Fibroblast of the conjunctiva (primary cell): ENCODE results near the gene AGTR2.
"Not testable (repeated sequence)": the region's sequence is repeated elsewhere in the genome, so short reads cannot be mapped to it uniquely, and the experiment has no call there.

Source experiments
- DNase-seq: peaks from one replicate; pipeline ENCODE4 v3.0.0-alpha.2; 2010; ENCODE audit warnings: low read depth

The AGTR2 gene

GRCh38 chrX:116170511-116170910 is at the start of gene AGTR2:
TSS of gene AGTR2 (plus strand) at chrX:116170744. CDS start at chrX:116172281, 1,537 bp downstream.
- no peak for DNase-seq

GRCh38 chrX:116135277-116135676 is 35.3 kb upstream of the AGTR2 start:
- DNase-seq = no peak

- DNase-seq = not testable (repeated sequence)
These were observed 29.3 kb upstream of the AGTR2 start for GRCh38 chrX:116141270-116141669.

GRCh38 chrX:116142976-116143375 is 27.6 kb upstream of the AGTR2 start:
- DNase-seq = no peak

GRCh38 chrX:116172976-116173375 is 2.4 kb downstream of the AGTR2 start:
- no peak for DNase-seq

GRCh38 chrX:116181300-116181699 is 10.8 kb downstream of the AGTR2 start:
- no peak for DNase-seq

DNA sequence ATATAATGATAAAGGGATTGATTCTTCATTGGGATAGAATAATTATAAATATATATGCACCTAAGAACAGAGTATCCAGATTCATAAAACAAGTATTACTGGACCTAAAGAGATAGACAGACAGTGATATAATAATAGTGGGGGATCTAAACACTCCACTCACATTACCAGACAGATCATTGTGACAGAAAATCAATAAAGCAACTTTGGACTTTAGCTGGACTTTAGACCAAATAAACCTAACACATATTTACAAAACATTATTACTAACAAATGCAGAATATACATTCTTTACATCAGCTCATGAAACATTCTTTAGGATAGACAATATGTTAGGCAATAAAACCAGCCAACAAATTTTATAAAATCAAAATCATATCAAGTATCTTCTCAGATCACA is 14.6 kb downstream of the AGTR2 start:
- no peak for DNase-seq

- no peak for DNase-seq
These were observed 24.1 kb downstream of the AGTR2 start for GRCh38 chrX:116194649-116195048.

DNA sequence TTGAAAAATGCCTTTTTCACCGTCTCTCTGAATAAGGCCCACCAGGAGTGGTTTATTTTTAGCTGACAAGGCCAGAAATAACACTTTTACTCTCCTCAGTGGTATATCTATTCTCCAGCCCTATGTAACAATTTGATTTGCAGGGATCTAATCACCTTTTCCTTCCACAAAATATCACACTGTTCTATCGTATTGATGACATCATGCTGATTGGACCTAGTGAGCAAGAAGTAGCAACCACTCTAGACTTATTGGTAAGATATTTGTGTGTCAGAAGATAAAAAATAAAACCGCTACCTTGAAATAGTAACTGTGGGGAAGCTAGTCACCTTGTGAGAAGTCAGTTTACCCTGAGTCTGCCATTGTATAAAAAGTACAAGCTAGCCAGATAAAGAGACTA is 27.7 kb downstream of the AGTR2 start:
- no peak for DNase-seq

DNA sequence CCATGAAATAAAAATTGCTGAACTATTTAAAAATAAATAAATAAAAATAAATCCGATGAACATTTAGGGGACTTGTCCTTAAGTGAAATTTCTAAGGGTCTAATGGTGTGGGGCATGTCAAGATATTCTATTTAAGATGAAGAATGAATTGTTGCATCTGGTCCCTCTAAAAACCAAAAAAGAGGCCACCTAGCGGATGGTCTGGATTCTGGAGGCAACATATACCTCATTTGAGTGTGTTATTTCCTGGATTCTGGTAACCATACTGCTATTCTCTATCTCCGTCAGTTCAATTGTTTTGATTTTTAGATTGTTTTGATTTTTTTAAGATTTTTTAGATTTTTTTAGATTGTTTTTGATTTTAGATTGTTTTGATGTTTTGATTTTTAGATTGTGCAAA is 28.3 kb downstream of the AGTR2 start:
- no peak for DNase-seq

DNA sequence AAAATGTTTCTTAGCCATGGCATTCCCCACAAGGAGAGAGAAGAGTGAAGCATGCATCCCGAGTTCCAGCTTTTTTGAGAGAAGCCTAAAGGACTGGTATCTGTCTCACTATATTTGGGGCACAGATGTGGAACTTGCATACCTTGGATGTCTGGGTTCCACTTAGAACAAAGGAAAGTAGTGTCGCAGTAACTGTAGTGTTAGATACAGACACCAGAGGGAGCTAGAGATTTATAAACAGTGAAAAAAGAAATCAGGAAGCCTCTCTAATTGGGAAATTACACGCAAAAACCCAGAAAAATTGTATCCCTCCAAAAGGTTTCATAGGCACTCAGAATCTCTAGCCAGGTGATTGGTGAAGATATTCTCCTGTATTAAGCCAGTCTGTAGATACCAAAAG is 34.4 kb downstream of the AGTR2 start:
- no peak for DNase-seq

DNA sequence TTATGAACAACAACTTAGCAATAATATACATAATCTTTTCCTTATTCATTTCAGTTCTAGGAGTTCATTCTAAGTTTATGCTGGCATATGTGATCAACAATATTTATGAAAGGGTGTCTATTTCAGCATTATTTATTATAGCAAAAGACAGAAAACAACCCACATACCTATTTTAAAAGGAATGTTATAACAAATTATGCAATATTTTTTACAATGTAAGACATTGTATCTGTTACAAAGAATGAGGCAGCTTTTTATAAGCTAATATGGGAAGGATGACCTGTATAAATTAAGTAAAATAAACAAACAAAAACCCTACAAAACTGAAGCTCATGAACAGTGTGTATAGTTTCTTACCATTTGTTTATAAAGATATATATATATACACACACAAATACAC is 42.7 kb downstream of the AGTR2 start:
- no peak for DNase-seq

DNA sequence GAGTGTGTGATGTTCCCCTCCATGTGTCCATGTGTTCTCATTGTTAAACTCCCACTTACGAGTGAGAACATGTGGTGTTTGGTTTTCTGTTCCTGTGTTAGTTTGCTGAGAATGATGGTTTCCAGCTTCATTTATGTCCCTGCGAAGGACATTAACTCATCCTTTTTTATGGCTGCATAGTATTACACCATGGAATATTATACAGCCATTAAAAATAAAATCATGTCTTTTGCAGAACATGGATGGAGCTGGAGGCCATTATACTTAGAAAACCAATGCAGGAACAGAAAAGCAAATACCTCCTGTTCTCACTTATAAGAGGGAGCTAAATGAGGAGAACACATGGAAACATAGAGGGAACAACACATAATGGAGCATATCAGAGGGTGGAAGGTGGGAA is 46.5 kb downstream of the AGTR2 start:
- not testable (repeated sequence) for DNase-seq
